H1 (cell line): ENCODE measurements around the gene EZH1. TPM values are rescaled to one million over a fixed set of nuclear protein-coding genes. Genes with fewer than 3 reads are reported as not detected.

Source experiments
- CTCF ChIA-PET: fragments of 300-600 bp; sonication (Branson Sonifier 250); formaldehyde crosslinking; loops from one replicate; lab custom pipeline; 2021; ENCODE audit not compliant: partially characterized antibody; lab: Charles Lee
- POLR2A ChIA-PET: fragments of 300-600 bp; sonication (Branson Sonifier 250); formaldehyde crosslinking; loops from one replicate; lab custom pipeline; 2021; ENCODE audit warnings: inconsistent platforms; ENCODE audit not compliant: partially characterized antibody; lab: Charles Lee
- DNase-seq, 2 experiments: peaks; one replicate each; pipeline versions ENCODE4 v3.0.0 to v3.0.0-alpha.2; 2010 to 2022; ENCODE audit warnings: low spot score in 2 of 2, low read depth in 1 of 2, mixed read lengths in 1 of 2
- FAIRE-seq: peaks from 2 replicates; lab custom pipeline; 2011; peaks lifted over from hg19 to GRCh38; lab: Jason Lieb, UNC
- H2AFZ ChIP-seq: 2 replicates; pipeline ENCODE4 v1.8.1; 2012; ENCODE audit warnings: low read length, inconsistent platforms
- H2AK5ac ChIP-seq: 2 replicates; pipeline ENCODE4 v1.6.1; 2013; ENCODE audit warnings: low read depth, low read length
- H2BK120ac ChIP-seq: replicated peaks from 2 replicates; pipeline ENCODE3; 2013; ENCODE audit warnings: low read depth, low read length, inconsistent platforms
- H2BK12ac ChIP-seq: 2 replicates; pipeline ENCODE4 v1.6.1; 2013; ENCODE audit warnings: low read depth, low read length
- H2BK15ac ChIP-seq: 2 replicates; pipeline ENCODE4 v1.6.1; 2013; ENCODE audit warnings: low read length
- H2BK20ac ChIP-seq: 2 replicates; pipeline ENCODE4 v1.6.1; 2013; ENCODE audit warnings: low read length
- H2BK5ac ChIP-seq: 2 replicates; pipeline ENCODE4 v1.6.1; 2013; ENCODE audit warnings: low read depth, low read length
- H3K14ac ChIP-seq: 2 replicates; pipeline ENCODE4 v1.6.1; 2013; ENCODE audit warnings: inconsistent platforms; ENCODE audit not compliant: insufficient read length
- H3K18ac ChIP-seq: 2 replicates; pipeline ENCODE4 v1.6.1; 2013; ENCODE audit warnings: low read length; ENCODE audit errors: extremely low read depth
- H3K23ac ChIP-seq: 2 replicates; pipeline ENCODE4 v1.6.1; 2013; ENCODE audit warnings: inconsistent platforms; ENCODE audit not compliant: insufficient read length
- H3K23me2 ChIP-seq: 2 replicates; pipeline ENCODE4 v1.6.1; 2013; ENCODE audit warnings: low read depth, low read length
- H3K27ac ChIP-seq: 2 replicates; pipeline ENCODE4 v1.6.1; 2011; ENCODE audit warnings: low read depth, low read length, inconsistent platforms
- H3K27me3 ChIP-seq, 4 experiments: replicated peaks in 1 of 4; 1 replicate in 1 of 4; 2 replicates in 3 of 4; pipeline versions ENCODE4 v1.6.1 to v1.8.1; 2011 to 2013; ENCODE audit warnings: low read length in 3 of 4, mild to moderate bottlenecking in 3 of 4, inconsistent platforms in 2 of 4, mixed read lengths in 2 of 4, moderate library complexity in 1 of 4; ENCODE audit not compliant: control insufficient read depth in 3 of 4, insufficient read depth in 3 of 4; ENCODE audit errors: extremely low read depth in 1 of 4
- H3K36me3 ChIP-seq, 4 experiments: 2 replicates each; pipeline versions ENCODE4 v1.6.1 to v1.8.1; 2011 to 2013; ENCODE audit warnings: mild to moderate bottlenecking in 4 of 4, low read length in 3 of 4, moderate library complexity in 2 of 4, control low read depth in 1 of 4, inconsistent platforms in 1 of 4; ENCODE audit not compliant: insufficient read depth in 4 of 4, control insufficient read depth in 2 of 4
- H3K4ac ChIP-seq: replicated peaks from 2 replicates; pipeline ENCODE3; 2013; ENCODE audit warnings: low read length, low read depth, mixed read lengths, inconsistent platforms; ENCODE audit not compliant: insufficient read length
- H3K4me1 ChIP-seq, 4 experiments: replicated peaks in 1 of 4; 1 replicate in 1 of 4; 2 replicates in 3 of 4; pipeline versions ENCODE4 v1.6.1 to v1.8.1; 2011 to 2013; ENCODE audit warnings: low read length in 3 of 4, inconsistent platforms in 2 of 4, mixed read lengths in 1 of 4; ENCODE audit not compliant: insufficient read depth in 4 of 4, control insufficient read depth in 3 of 4
- H3K4me2 ChIP-seq, 2 experiments: 2 replicates each; pipeline versions ENCODE4 v1.6.1 to v1.8.1; 2011 to 2013; ENCODE audit warnings: low read depth in 2 of 2, low read length in 2 of 2, control low read depth in 1 of 2, inconsistent platforms in 1 of 2, mild to moderate bottlenecking in 1 of 2; ENCODE audit not compliant: insufficient read depth in 1 of 2
- H3K4me3 ChIP-seq, 4 experiments: fragments of 200-600, 300-600 bp in 1 of 4; sonication (generic), shearing (Covaris generic), sonication (Bioruptor Twin) in 1 of 4; 2 replicates each; pipeline versions ENCODE4 v1.5.1 to v1.8.1; 2011 to 2016; ENCODE audit warnings: low read length in 4 of 4, low read depth in 3 of 4, control low read depth in 2 of 4, inconsistent platforms in 2 of 4, mild to moderate bottlenecking in 2 of 4, mixed read lengths in 1 of 4, moderate library complexity in 1 of 4; ENCODE audit not compliant: insufficient read depth in 2 of 4; ENCODE audit errors: extremely low read depth in 1 of 4
- H3K56ac ChIP-seq: replicated peaks from 2 replicates; pipeline ENCODE3; 2013; ENCODE audit warnings: low read depth, mild to moderate bottlenecking, mixed read lengths, low read length, inconsistent platforms; ENCODE audit not compliant: insufficient read length
- H3K79me1 ChIP-seq: 2 replicates; pipeline ENCODE4 v1.6.1; 2013; ENCODE audit warnings: low read depth, low read length, control low read depth
- H3K79me2 ChIP-seq, 2 experiments: 2 replicates each; pipeline versions ENCODE4 v1.6.1 to v1.8.1; 2012 to 2013; ENCODE audit warnings: low read length in 2 of 2, mild to moderate bottlenecking in 2 of 2, inconsistent platforms in 1 of 2; ENCODE audit not compliant: insufficient read depth in 2 of 2, control insufficient read depth in 1 of 2
- H3K9ac ChIP-seq, 4 experiments: replicated peaks in 1 of 4; 1 replicate in 1 of 4; 2 replicates in 3 of 4; pipeline versions ENCODE4 v1.6.1 to v1.8.1; 2011 to 2013; ENCODE audit warnings: low read depth in 3 of 4, low read length in 3 of 4, control low read depth in 2 of 4, mild to moderate bottlenecking in 2 of 4, moderate library complexity in 2 of 4, inconsistent platforms in 1 of 4; ENCODE audit errors: extremely low read depth in 1 of 4
- H3K9me3 ChIP-seq, 2 experiments: 2 replicates each; pipeline versions ENCODE4 v1.6.1 to v1.8.1; 2012 to 2013; ENCODE audit warnings: mild to moderate bottlenecking in 2 of 2, moderate library complexity in 2 of 2, control low read depth in 1 of 2, inconsistent platforms in 1 of 2, low read depth in 1 of 2, low read length in 1 of 2, mixed read lengths in 1 of 2; ENCODE audit not compliant: insufficient read depth in 2 of 2
- H4K20me1 ChIP-seq, 2 experiments: replicated peaks in 1 of 2; 2 replicates each; pipeline versions ENCODE3 to v1.8.1; 2011 to 2013; ENCODE audit warnings: inconsistent platforms in 2 of 2, low read length in 2 of 2, mild to moderate bottlenecking in 1 of 2; ENCODE audit not compliant: insufficient read depth in 2 of 2, control insufficient read depth in 1 of 2
- H4K5ac ChIP-seq: 2 replicates; pipeline ENCODE4 v1.6.1; 2013; ENCODE audit warnings: low read length, low read depth, mixed read lengths, inconsistent platforms; ENCODE audit not compliant: insufficient read length
- H4K8ac ChIP-seq: 2 replicates; pipeline ENCODE4 v1.8.0; 2013; ENCODE audit warnings: mild to moderate bottlenecking, moderate library complexity, low read length, inconsistent platforms; ENCODE audit not compliant: insufficient read depth; ENCODE audit errors: extremely low read depth
- H4K91ac ChIP-seq: replicated peaks from 2 replicates; pipeline ENCODE3; 2013; ENCODE audit warnings: low read length, mixed read lengths, inconsistent platforms; ENCODE audit not compliant: insufficient read length
- ASH2L ChIP-seq: fragments of 200-600, 300-600 bp; sonication (generic); IDR thresholded peaks from one replicate; pipeline ENCODE4 v1.7.1; 2017; ENCODE audit warnings: low read length
- HDAC2 ChIP-seq, 2 experiments: fragments of 300-600 bp in 1 of 2; sonication (generic) in 1 of 2; IDR thresholded peaks; 2 replicates each; pipeline ENCODE4 v1.6.1; 2011 to 2012; ENCODE audit warnings: low read depth in 2 of 2, low read length in 2 of 2, mild to moderate bottlenecking in 2 of 2, moderate library complexity in 2 of 2, borderline replicate concordance in 1 of 2, inconsistent platforms in 1 of 2
- KDM4A ChIP-seq: IDR thresholded peaks from one replicate; pipeline ENCODE4 v1.7.1; 2012; ENCODE audit warnings: low read depth, mild to moderate bottlenecking, moderate library complexity, low read length, inconsistent platforms; ENCODE audit not compliant: severe bottlenecking
- NANOG ChIP-seq: IDR thresholded peaks from 2 replicates; pipeline ENCODE4 v1.6.1; 2011; ENCODE audit warnings: low read length, low read depth, mild to moderate bottlenecking, inconsistent platforms; ENCODE audit not compliant: insufficient read depth, poor library complexity, severe bottlenecking
- SIN3A ChIP-seq, 2 experiments: IDR thresholded peaks in 1 of 2; conservative IDR thresholded peaks in 1 of 2; 2 replicates each; pipeline ENCODE4 v1.6.1; 2011 to 2012; ENCODE audit warnings: low read length in 2 of 2, improper control_type of control experiment in 1 of 2, low read depth in 1 of 2, mild to moderate bottlenecking in 1 of 2
- SRF ChIP-seq: IDR thresholded peaks from 2 replicates; pipeline ENCODE4 v1.6.1; 2011; ENCODE audit warnings: mild to moderate bottlenecking, low read depth, low read length, moderate library complexity
- SUZ12 ChIP-seq: fragments of 200-600 bp; sonication (generic); IDR thresholded peaks from 2 replicates; pipeline ENCODE4 v1.6.1; 2012; ENCODE audit warnings: mild to moderate bottlenecking, inconsistent platforms, low read length, moderate library complexity, mixed read lengths
- USF2 ChIP-seq: IDR thresholded peaks from 2 replicates; pipeline ENCODE4 v1.6.1; 2011; ENCODE audit warnings: low read length, improper control_type of control experiment
- ZNF274 ChIP-seq: IDR thresholded peaks from 2 replicates; pipeline ENCODE4 v1.7.0; 2012; ENCODE audit warnings: low read length, borderline replicate concordance; ENCODE audit errors: extremely low read depth
- WGBS, 2 experiments: shearing (Covaris generic) in 1 of 2; methylation state at CpG; one replicate each; pipeline versions ENCODE4 v1.1.6 to v1.1.7; 2013 to 2015; ENCODE audit warnings: low lambda C conversion rate in 2 of 2, mixed read lengths in 2 of 2, inconsistent platforms in 1 of 2, low coverage in 1 of 2, missing lambda C conversion rate in 1 of 2; ENCODE audit not compliant: insufficient replicate concordance in 2 of 2, insufficient coverage in 1 of 2, insufficient read length in 1 of 2; ENCODE audit errors: extremely low coverage in 1 of 2, missing lambda C conversion rate in 1 of 2; 5-methylcytosine and 5-hydroxymethylcytosine counted together
- polyA plus RNA-seq, 7 experiments: library from polyadenylated mRNA; depleted of rRNA in 3 of 7; stranded (reverse) in 5 of 7; unstranded in 2 of 7; fragments of >200 nt in 5 of 7; fragments of 200-250 nt in 2 of 7; gene quantifications; 1 replicate in 5 of 7; 2 replicates in 1 of 7; 4 replicates in 1 of 7; pipeline versions ENCODE4 v1.2.1 to v1.2.3, GENCODE V29; 2011 to 2013; ENCODE audit warnings: missing spikeins in 2 of 7, mixed read lengths in 2 of 7
- total RNA-seq: library from RNA; stranded (reverse); fragmentation: NEBNext Ultra II Directional; extraction: Animal tissue kit (Norgen Biotek cat#: 25700); gene quantifications from 2 replicates; pipeline ENCODE4 v1.2.1, GENCODE V29; 2021

The EZH1 gene
- total and polyA plus RNA-seq, 2 of the 8 experiments (the other 6 are each of a cell fraction or from before 2014, with no cell fraction given): 17.4 to 20.8 TPM

GRCh38 chr17:42676424-42677011, 68.3 kb downstream of the EZH1 start, which contains the start of gene PLEKHH3:
PLEKHH3 (minus strand) TSS chr17:42676994; CDS start chr17:42676563, 431 bp downstream.
- H3K14ac ChIP-seq: no peak within 1 kb of the TSS
- FAIRE-seq (no peak), DNase-seq (peak in 1 of 2 experiments; percentile 85)
- no peak within 1 kb of the TSS for H2BK120ac ChIP-seq
- H3K4ac ChIP-seq: peak within 1 kb of the TSS; percentile 22
- H3K56ac ChIP-seq: peak within 1 kb of the TSS; percentile 67
- H3K23me2 ChIP-seq: peaks cover 28% of the 10 kb centered on the region
- no peaks in the 10 kb centered on the region for H3K9me3 ChIP-seq
- peak within 1 kb of the TSS; percentile 88; the same call in 1 of the 2 replicates for H2BK15ac ChIP-seq
- H3K79me2 ChIP-seq: no peaks in the 10 kb centered on the region
- H4K20me1 ChIP-seq: peaks cover 3 to 13% of the 10 kb centered on the region in 2 experiments
- H2BK12ac ChIP-seq: peak within 1 kb of the TSS; percentile 96
- no peak within 1 kb of the TSS; the same call in 1 of the 2 replicates for H2BK20ac ChIP-seq
- no peaks in the 10 kb centered on the region for H3K79me1 ChIP-seq
- peaks cover 2 to 46% (median 31%) of the 10 kb centered on the region in 4 experiments for H3K27me3 ChIP-seq
- H4K8ac ChIP-seq: peak within 1 kb of the TSS; percentile 31
- peak within 1 kb of the TSS; percentile 78 for H3K18ac ChIP-seq
- H2AK5ac ChIP-seq: peak within 1 kb of the TSS; percentile 43
- 2% methylated on average over 16 of the region's 51 CpGs; no CpG with 5 or more reads in 1 of the 2 experiments for WGBS, 2 experiments
- peak within 1 kb of the TSS; percentile 58 for H3K27ac ChIP-seq
- H3K9ac ChIP-seq: peak within 1 kb of the TSS in 3 of 4 experiments; percentile 45 to 47 (median 46); a peak in 6 of 7 replicates
- H3K36me3 ChIP-seq: peaks cover 0 to 11% (median 0%) of the 10 kb centered on the region in 4 experiments; a peak in 3 of 8 replicates
- H2AFZ ChIP-seq: 0 out of 2 replicates have a peak within 1 kb of the TSS, but pooled peaks have one; percentile 10
- ChIA-PET CTCF (interaction anchor here (0.7 to 3.1 kb wide), 8 partner anchors 11 to 122 kb away, joined by 3 to 9 read pairs (median 4); partner anchors contain the start of gene TUBG2), POLR2A (interaction anchor here (0.6 to 14.0 kb wide), 10 partner anchors 8 to 322 kb away, joined by 3 to 239 read pairs (median 4); partner anchors contain the start of genes MLX, PSMC3IP, RETREG3 and RPL27)
- H4K5ac ChIP-seq: peak within 1 kb of the TSS; percentile 64
- peaks cover 0 to 56% (median 38%) of the 10 kb centered on the region in 4 experiments; a peak in 6 of 7 replicates for H3K4me1 ChIP-seq
- peak within 1 kb of the TSS; percentile 25 for H4K91ac ChIP-seq
- H3K23ac ChIP-seq: no peak within 1 kb of the TSS
- H3K4me3 ChIP-seq: peak within 1 kb of the TSS; percentile 77 to 84 (median 82)
- H3K4me2 ChIP-seq: peak within 1 kb of the TSS; percentile 58 to 88
- H2BK5ac ChIP-seq: peak within 1 kb of the TSS; percentile 96
- TF ChIP-seq ZNF274: no peak
- no peak for TF ChIP-seq SRF
- TF ChIP-seq SIN3A (conservative IDR thresholded peaks at IDR 0.05 in 1 of 2, IDR thresholded peaks at IDR 0.05 in 1 of 2; ENCODE audit: low read depth in 1 of 2, low read length in 2 of 2): peak; percentile 34 to 73; a peak in 2 of 4 replicates
- peak; percentile 91 for TF ChIP-seq KDM4A
- TF ChIP-seq SUZ12: no peak
- TF ChIP-seq ASH2L: peak; percentile 42
- TF ChIP-seq NANOG: no peak
- 0 out of 2 replicates have a peak, but pooled peaks have one; percentile 2 for TF ChIP-seq USF2
- 0 out of 4 replicates have a peak, but pooled peaks of 1 of the 2 experiments have one; percentile 21 for TF ChIP-seq HDAC2 (IDR thresholded peaks at IDR 0.05; ENCODE audit: borderline replicate concordance in 1 of 2, low read depth in 2 of 2, low read length in 2 of 2)
